Measurements from ENCODE around the gene DUSP5.
"Not testable (repeated sequence)": the region's sequence is repeated elsewhere in the genome, so short reads cannot be mapped to it uniquely, and the experiment has no call there.

DUSP5 gene

DNA sequence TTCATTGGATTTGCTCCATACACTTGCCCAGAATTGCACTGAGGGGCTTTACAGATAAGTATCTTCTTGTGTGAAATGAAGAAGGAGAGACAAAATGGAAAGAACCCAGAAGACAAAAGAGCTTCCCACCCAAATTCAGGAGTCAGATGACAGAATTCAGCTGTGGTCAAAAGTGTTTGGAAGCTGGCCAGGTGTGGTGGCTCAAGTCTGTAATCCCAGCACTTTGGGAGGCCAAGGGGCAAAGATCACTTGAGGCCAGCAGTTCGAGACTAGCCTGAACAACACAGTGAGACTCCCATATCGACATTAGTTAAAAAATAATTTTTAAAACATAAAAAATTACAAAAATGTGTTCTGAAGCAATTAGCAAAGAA is 27.1 kb downstream of the DUSP5 start:
- H3K4me3 ChIP-seq (ENCODE audit: low read depth, low read length), result no peak overlapping the region
- no peaks in the 10 kb centered on the region for H3K36me3 ChIP-seq (ENCODE audit: control insufficient read depth, insufficient read depth, low read length)
- H3K27ac ChIP-seq (ENCODE audit: low read depth, low read length), result no peak overlapping the region
- H3K4me1 ChIP-seq (ENCODE audit: control insufficient read depth, insufficient read depth, low read length), result peaks cover 37% of the 10 kb centered on the region
- no peaks in the 10 kb centered on the region for H3K9me3 ChIP-seq (ENCODE audit: control insufficient read depth, insufficient read depth, low read depth, low read length)
- no peaks in the 10 kb centered on the region for H3K27me3 ChIP-seq (ENCODE audit: control insufficient read depth, insufficient read depth, low read length)
- H3K9ac ChIP-seq (ENCODE audit: low read length), result no peak overlapping the region

GRCh38 chr10:110525349-110526260 is 27.9 kb downstream of the DUSP5 start:
- Histone ChIP-seq H3K27me3 (ENCODE audit: control insufficient read depth, insufficient read depth, low read length) (no peaks in the 10 kb centered on the region), H3K4me1 (ENCODE audit: control insufficient read depth, insufficient read depth, low read length) (peaks cover 40% of the 10 kb centered on the region), H3K9ac (ENCODE audit: low read length) (no peak overlapping the region), H3K36me3 (ENCODE audit: control insufficient read depth, insufficient read depth, low read length) (no peaks in the 10 kb centered on the region), H3K4me3 (ENCODE audit: low read depth, low read length) (no peak overlapping the region), H3K9me3 (ENCODE audit: control insufficient read depth, insufficient read depth, low read depth, low read length) (no peaks in the 10 kb centered on the region), H3K27ac (ENCODE audit: low read depth, low read length) (no peak overlapping the region)

DNA sequence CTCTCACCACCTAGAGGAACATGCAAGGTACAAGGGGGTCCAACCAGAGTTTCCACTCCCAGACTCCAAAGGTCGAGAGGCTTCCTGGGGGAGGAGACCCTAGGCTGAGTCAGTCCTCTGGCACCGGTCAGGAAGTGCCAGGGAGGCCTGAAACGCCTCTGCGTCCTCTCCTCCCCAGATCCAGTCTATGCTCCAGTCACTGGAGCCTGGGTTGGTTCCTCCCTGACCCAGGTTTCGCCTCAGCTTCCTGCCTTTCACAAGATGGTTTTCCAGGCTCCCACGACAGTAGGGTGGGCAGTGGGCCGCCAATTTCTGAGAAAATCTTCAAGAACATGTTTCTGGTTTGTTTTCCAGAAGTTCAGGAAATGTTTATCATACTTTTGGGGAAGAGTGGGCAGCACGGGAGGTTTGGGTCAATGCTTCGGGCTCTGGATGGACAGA is 30.0 kb downstream of the DUSP5 start:
- Histone ChIP-seq H3K9ac (ENCODE audit: low read length) (no peak overlapping the region), H3K9me3 (ENCODE audit: control insufficient read depth, insufficient read depth, low read depth, low read length) (no peaks in the 10 kb centered on the region), H3K4me1 (ENCODE audit: control insufficient read depth, insufficient read depth, low read length) (peaks cover 45% of the 10 kb centered on the region), H3K27ac (ENCODE audit: low read depth, low read length) (no peak overlapping the region; the same call in 1 of the 2 replicates), H3K4me3 (ENCODE audit: low read depth, low read length) (no peak overlapping the region), H3K27me3 (ENCODE audit: control insufficient read depth, insufficient read depth, low read length) (no peaks in the 10 kb centered on the region), H3K36me3 (ENCODE audit: control insufficient read depth, insufficient read depth, low read length) (no peaks in the 10 kb centered on the region)

DNA sequence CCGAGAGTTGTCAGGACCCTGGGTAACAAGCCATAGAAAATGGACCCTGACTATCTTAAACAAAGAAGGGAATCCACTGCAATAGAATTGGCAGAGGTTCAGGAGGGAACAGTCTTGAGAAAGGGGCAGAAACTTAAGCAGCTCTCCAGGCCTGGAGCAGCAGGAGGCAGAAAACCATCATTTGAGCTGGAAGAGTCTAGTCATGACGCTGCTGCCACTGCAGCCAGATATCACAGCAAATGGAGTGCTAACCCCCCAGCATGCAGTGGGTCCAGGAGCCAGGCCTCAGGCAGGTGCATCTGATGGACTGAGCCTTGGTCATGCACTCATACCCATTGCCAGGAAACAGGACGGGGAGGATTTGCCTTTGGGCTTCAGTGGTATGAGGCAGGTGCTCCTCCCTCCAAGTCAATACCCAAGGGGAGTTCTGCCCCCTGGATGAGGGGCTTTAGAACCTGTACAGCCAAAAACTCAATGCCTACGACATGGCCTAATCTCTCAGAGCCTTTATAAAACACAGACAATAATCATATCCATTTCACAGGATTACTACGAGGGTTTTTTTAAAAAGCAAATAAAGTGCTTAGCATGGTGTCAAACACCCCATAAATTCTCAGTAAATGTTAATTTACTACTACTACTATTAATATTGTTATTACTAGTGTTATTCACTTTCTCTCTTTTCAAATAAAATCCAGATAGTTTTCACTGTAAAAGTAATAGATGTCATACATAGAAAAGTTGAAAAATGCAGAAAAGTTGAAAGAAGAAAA is 30.7 kb downstream of the DUSP5 start:
- H3K27ac ChIP-seq (ENCODE audit: low read depth, low read length), result peak overlapping the region; percentile 50
- H3K27me3 ChIP-seq (ENCODE audit: control insufficient read depth, insufficient read depth, low read length), result no peaks in the 10 kb centered on the region
- no peaks in the 10 kb centered on the region for H3K36me3 ChIP-seq (ENCODE audit: control insufficient read depth, insufficient read depth, low read length)
- peaks cover 47% of the 10 kb centered on the region for H3K4me1 ChIP-seq (ENCODE audit: control insufficient read depth, insufficient read depth, low read length)
- no peaks in the 10 kb centered on the region for H3K9me3 ChIP-seq (ENCODE audit: control insufficient read depth, insufficient read depth, low read depth, low read length)
- no peak overlapping the region for H3K4me3 ChIP-seq (ENCODE audit: low read depth, low read length)
- peak overlapping the region; percentile 81 for H3K9ac ChIP-seq (ENCODE audit: low read length)

GRCh38 chr10:110528997-110529524 is 31.4 kb downstream of the DUSP5 start:
- H3K27ac ChIP-seq (ENCODE audit: low read depth, low read length), result peak overlapping the region; percentile 50
- H3K36me3 ChIP-seq (ENCODE audit: control insufficient read depth, insufficient read depth, low read length); H3K27me3 ChIP-seq (ENCODE audit: control insufficient read depth, insufficient read depth, low read length); H3K9me3 ChIP-seq (ENCODE audit: control insufficient read depth, insufficient read depth, low read depth, low read length): not testable (repeated sequence)
- peak overlapping the region; percentile 81 for H3K9ac ChIP-seq (ENCODE audit: low read length)
- H3K4me1 ChIP-seq (ENCODE audit: control insufficient read depth, insufficient read depth, low read length), result peaks cover 44% of the 10 kb centered on the region
- H3K4me3 ChIP-seq (ENCODE audit: low read depth, low read length), result peak overlapping the region; percentile 34; the same call in 1 of the 2 replicates

DNA sequence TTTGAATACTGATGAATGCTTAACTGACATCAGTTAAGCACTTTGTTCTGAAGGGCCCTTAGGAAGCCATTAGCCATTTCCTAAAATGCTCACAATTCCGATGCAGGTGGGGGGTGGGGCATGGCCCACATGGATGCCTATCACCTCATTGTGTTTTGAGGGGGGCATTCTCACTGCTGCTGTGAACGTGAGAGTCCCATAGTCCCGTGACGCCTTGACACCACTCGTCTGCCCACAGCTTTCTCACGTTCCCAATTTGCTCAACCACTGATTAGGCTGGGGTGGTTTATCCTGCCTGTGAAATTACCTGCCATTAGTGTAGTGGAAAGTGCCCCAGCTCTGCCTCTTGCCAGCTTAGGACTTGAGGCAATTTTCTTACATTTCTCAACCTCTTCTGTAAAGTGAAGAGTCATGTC is 31.9 kb downstream of the DUSP5 start:
- peak overlapping the region; percentile 50; the same call in 1 of the 2 replicates for H3K27ac ChIP-seq (ENCODE audit: low read depth, low read length)
- H3K9ac ChIP-seq (ENCODE audit: low read length), result peak overlapping the region; percentile 81
- peaks cover 44% of the 10 kb centered on the region for H3K4me1 ChIP-seq (ENCODE audit: control insufficient read depth, insufficient read depth, low read length)

GRCh38 chr10:110530131-110530831 is 32.6 kb downstream of the DUSP5 start:
- peaks cover 44% of the 10 kb centered on the region for H3K4me1 ChIP-seq (ENCODE audit: control insufficient read depth, insufficient read depth, low read length)
- H3K9ac ChIP-seq (ENCODE audit: low read length), result peak overlapping the region; percentile 76
- peak overlapping the region; percentile 92 for H3K27ac ChIP-seq (ENCODE audit: low read depth, low read length)
- no peaks in the 10 kb centered on the region for H3K27me3 ChIP-seq (ENCODE audit: control insufficient read depth, insufficient read depth, low read length)
- no peaks in the 10 kb centered on the region for H3K36me3 ChIP-seq (ENCODE audit: control insufficient read depth, insufficient read depth, low read length)
- H3K9me3 ChIP-seq (ENCODE audit: control insufficient read depth, insufficient read depth, low read depth, low read length), result no peaks in the 10 kb centered on the region
- peak overlapping the region; percentile 64 for H3K4me3 ChIP-seq (ENCODE audit: low read depth, low read length)

More for the DNA sequence above, 31.9 kb downstream of the DUSP5 start:
- Histone ChIP-seq H3K9me3 (ENCODE audit: control insufficient read depth, insufficient read depth, low read depth, low read length) (no peaks in the 10 kb centered on the region), H3K27me3 (ENCODE audit: control insufficient read depth, insufficient read depth, low read length) (no peaks in the 10 kb centered on the region), H3K36me3 (ENCODE audit: control insufficient read depth, insufficient read depth, low read length) (no peaks in the 10 kb centered on the region), H3K4me3 (ENCODE audit: low read depth, low read length) (peak overlapping the region; percentile 34)

DNA sequence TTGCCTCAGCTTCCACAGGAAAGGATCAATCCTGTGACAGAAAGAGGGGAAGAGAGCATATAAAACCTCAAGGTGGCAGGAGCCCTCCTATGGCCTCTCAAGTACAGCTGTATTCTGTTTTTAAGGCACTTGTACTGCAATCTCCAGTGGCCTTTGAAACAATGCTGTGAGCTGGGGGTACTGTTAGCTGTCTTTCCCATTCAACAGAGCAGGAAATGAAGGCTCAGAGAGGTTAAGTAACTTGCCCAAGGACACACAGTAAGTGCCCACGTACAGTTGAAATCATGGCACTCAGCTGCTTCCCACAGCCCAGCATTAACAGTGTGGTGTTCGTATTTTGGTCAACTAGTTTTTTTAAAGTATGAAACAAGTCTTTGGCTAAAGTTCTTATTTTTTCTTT is 34.0 kb downstream of the DUSP5 start:
- no peaks in the 10 kb centered on the region for H3K9me3 ChIP-seq (ENCODE audit: control insufficient read depth, insufficient read depth, low read depth, low read length)
- H3K27me3 ChIP-seq (ENCODE audit: control insufficient read depth, insufficient read depth, low read length), result no peaks in the 10 kb centered on the region
- H3K27ac ChIP-seq (ENCODE audit: low read depth, low read length), result no peak overlapping the region
- no peak overlapping the region for H3K4me3 ChIP-seq (ENCODE audit: low read depth, low read length)
- H3K9ac ChIP-seq (ENCODE audit: low read length), result no peak overlapping the region
- peaks cover 44% of the 10 kb centered on the region for H3K4me1 ChIP-seq (ENCODE audit: control insufficient read depth, insufficient read depth, low read length)
- H3K36me3 ChIP-seq (ENCODE audit: control insufficient read depth, insufficient read depth, low read length), result no peaks in the 10 kb centered on the region

- peaks cover 42% of the 10 kb centered on the region for H3K4me1 ChIP-seq (ENCODE audit: control insufficient read depth, insufficient read depth, low read length)
- H3K27me3 ChIP-seq (ENCODE audit: control insufficient read depth, insufficient read depth, low read length); H3K36me3 ChIP-seq (ENCODE audit: control insufficient read depth, insufficient read depth, low read length); H3K9me3 ChIP-seq (ENCODE audit: control insufficient read depth, insufficient read depth, low read depth, low read length); H3K9ac ChIP-seq (ENCODE audit: low read length); H3K4me3 ChIP-seq (ENCODE audit: low read depth, low read length); H3K27ac ChIP-seq (ENCODE audit: low read depth, low read length): not testable (repeated sequence)
Measured at GRCh38 chr10:110532628-110533027, 34.9 kb downstream of the DUSP5 start.

DNA sequence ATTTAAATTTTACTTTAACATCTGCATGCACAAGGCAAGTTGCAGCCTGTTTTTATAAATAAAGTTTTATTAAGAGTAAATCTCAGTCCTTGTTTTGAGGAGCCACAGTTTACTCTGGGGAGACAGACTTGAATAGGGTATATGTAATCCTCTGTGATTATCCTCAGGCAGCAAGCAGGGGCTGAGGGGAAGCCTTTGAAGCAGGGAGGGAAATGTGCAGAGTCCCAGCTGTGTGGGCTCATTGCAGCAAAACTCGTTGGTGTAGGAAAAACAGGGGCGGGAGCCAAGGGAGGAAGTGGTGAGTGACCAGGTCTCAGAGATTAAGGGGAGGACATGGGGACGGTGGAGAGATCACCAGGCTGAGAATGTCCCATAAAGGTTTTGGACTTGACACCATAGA is 35.4 kb downstream of the DUSP5 start:
- no peaks in the 10 kb centered on the region for H3K9me3 ChIP-seq (ENCODE audit: control insufficient read depth, insufficient read depth, low read depth, low read length)
- H3K27ac ChIP-seq (ENCODE audit: low read depth, low read length), result no peak overlapping the region
- H3K36me3 ChIP-seq (ENCODE audit: control insufficient read depth, insufficient read depth, low read length), result no peaks in the 10 kb centered on the region
- H3K4me3 ChIP-seq (ENCODE audit: low read depth, low read length), result no peak overlapping the region
- no peak overlapping the region for H3K9ac ChIP-seq (ENCODE audit: low read length)
- H3K27me3 ChIP-seq (ENCODE audit: control insufficient read depth, insufficient read depth, low read length), result no peaks in the 10 kb centered on the region
- peaks cover 37% of the 10 kb centered on the region for H3K4me1 ChIP-seq (ENCODE audit: control insufficient read depth, insufficient read depth, low read length)
